K562 (cell line): ENCODE data around the gene CCDC82. TPM values are rescaled to one million over a fixed set of nuclear protein-coding genes. Genes with fewer than 3 reads are reported as not detected.

ENCODE experiments used
- ATAC-seq: fragments of 200-7000 bp; cut with Tn5 transposase; 3 replicates; pipeline ENCODE4 v1.9.1; 2020; ENCODE audit warnings: moderate library complexity
- BruUV-seq: library from RNA; stranded (reverse); fragments of 400-500 nt; replicated peaks from 2 replicates; lab custom pipeline; 2021; lab: Mats Ljungman, UMichigan
- CTCF ChIA-PET: fragments of 300-600 bp; formaldehyde crosslinking; extraction: SDS; loops from one replicate; lab custom pipeline; 2021; ENCODE audit warnings: low intra/inter-chr PET ratio; lab: Yijun Ruan, JAX
- POLR2A ChIA-PET: fragments of 300-600, 350-650 bp; sonication (Branson Sonifier 250); formaldehyde crosslinking; extraction: SDS; loops from one replicate; lab custom pipeline; 2021; ENCODE audit warnings: antibody characterized with exemption, inconsistent platforms; lab: Yijun Ruan, JAX
- DNase-seq, 4 experiments: peaks; one replicate each; pipeline versions ENCODE4 v3.0.0 to v3.0.0-alpha.2; 2011 to 2018; ENCODE audit warnings: low spot score in 3 of 4, mixed read lengths in 3 of 4; ENCODE audit errors: extremely low read depth in 1 of 4
- FAIRE-seq: peaks from 2 replicates; lab custom pipeline; 2011; peaks lifted over from hg19 to GRCh38; lab: Jason Lieb, UNC
- H2AFZ ChIP-seq: 2 replicates; pipeline ENCODE4 v1.6.0; 2011; ENCODE audit warnings: low read depth, low read length, control low read depth, inconsistent platforms
- H3K27ac ChIP-seq: fragments of 200-600 bp; 3 replicates; pipeline ENCODE4 v1.8.0; 2011; ENCODE audit warnings: low read depth, mild to moderate bottlenecking, control low read depth, inconsistent platforms, low read length, moderate library complexity, mixed read lengths; ENCODE audit errors: extremely low read depth
- H3K27me3 ChIP-seq, 2 experiments: fragments of 300-600 bp in 1 of 2; 2 replicates in 1 of 2; 3 replicates in 1 of 2; pipeline versions ENCODE4 v1.6.0 to v1.8.0; 2011; ENCODE audit warnings: inconsistent platforms in 2 of 2, low read length in 2 of 2, mild to moderate bottlenecking in 1 of 2, mixed read lengths in 1 of 2, moderate library complexity in 1 of 2; ENCODE audit not compliant: control insufficient read depth in 2 of 2, insufficient read depth in 2 of 2
- H3K36me3 ChIP-seq: fragments of 300-600 bp; 3 replicates; pipeline ENCODE4 v1.8.0; 2011; ENCODE audit warnings: mild to moderate bottlenecking, low read length, inconsistent platforms; ENCODE audit not compliant: control insufficient read depth, insufficient read depth
- H3K4me1 ChIP-seq, 2 experiments: fragments of 200-600 bp in 1 of 2; replicated peaks in 1 of 2; 2 replicates in 1 of 2; 3 replicates in 1 of 2; pipeline versions ENCODE4 v1.5.1 to v1.8.0; 2011; ENCODE audit warnings: inconsistent platforms in 2 of 2, low read length in 2 of 2, mild to moderate bottlenecking in 1 of 2, mixed read lengths in 1 of 2, moderate library complexity in 1 of 2; ENCODE audit not compliant: control insufficient read depth in 2 of 2, insufficient read depth in 2 of 2
- H3K4me2 ChIP-seq: 2 replicates; pipeline ENCODE4 v1.6.1; 2011; ENCODE audit warnings: low read length, control low read depth, inconsistent platforms, mixed read lengths; ENCODE audit not compliant: insufficient read depth
- H3K4me3 ChIP-seq: fragments of 200-600 bp; sonication (generic), shearing (Covaris generic); 2 replicates; pipeline ENCODE4 v1.5.1; 2016; ENCODE audit warnings: control low read depth, inconsistent platforms
- H3K79me2 ChIP-seq: fragments of 200-600 bp; 3 replicates; pipeline ENCODE4 v1.8.0; 2011; ENCODE audit warnings: low read length, inconsistent platforms; ENCODE audit not compliant: control insufficient read depth, insufficient read depth
- H3K9ac ChIP-seq, 2 experiments: 2 replicates each; pipeline versions ENCODE4 v1.6.0 to v1.6.1; 2011; ENCODE audit warnings: low read depth in 2 of 2, low read length in 2 of 2, control low read depth in 1 of 2, inconsistent platforms in 1 of 2, mild to moderate bottlenecking in 1 of 2, mixed read lengths in 1 of 2; ENCODE audit not compliant: insufficient read depth in 1 of 2
- H3K9me1 ChIP-seq: one replicate; pipeline ENCODE4 v1.6.0; 2011; ENCODE audit warnings: inconsistent platforms, mild to moderate bottlenecking, low read length, moderate library complexity; ENCODE audit not compliant: control insufficient read depth, insufficient read depth
- H3K9me3 ChIP-seq: replicated peaks from 2 replicates; pipeline ENCODE4 v1.5.1; 2011; ENCODE audit warnings: low read depth, low read length, inconsistent platforms; ENCODE audit not compliant: control insufficient read depth, insufficient read depth
- H4K20me1 ChIP-seq: replicated peaks from 2 replicates; pipeline ENCODE4 v1.6.1; 2011; ENCODE audit warnings: low read length, inconsistent platforms, mixed read lengths; ENCODE audit not compliant: control insufficient read depth, insufficient read depth
- FOSL1 ChIP-seq: fragments of 200-800 bp; sonication (Bioruptor generic); conservative IDR thresholded peaks from 2 replicates; pipeline ENCODE4 v1.6.1; 2016; ENCODE audit warnings: missing genetic modification characterization, missing compliant biosample characterization
- FOXP1 ChIP-seq: sonication (generic); formaldehyde crosslinking; IDR thresholded peaks from 2 replicates; pipeline ENCODE4 v1.8.0; 2022; ENCODE audit warnings: mild to moderate bottlenecking, missing genetic modification reagents
- HMBOX1 ChIP-seq: sonication (generic); IDR thresholded peaks from 2 replicates; pipeline ENCODE4 v1.6.1; 2016
- HNRNPL ChIP-seq: fragments of 200-400 bp; formaldehyde crosslinking; IDR thresholded peaks from 2 replicates; pipeline ENCODE4 v1.6.1; 2017; ENCODE audit warnings: low read depth, mild to moderate bottlenecking, low read length
- JUND ChIP-seq, 2 experiments: IDR thresholded peaks; 2 replicates in 1 of 2; 3 replicates in 1 of 2; pipeline ENCODE4 v1.6.1; 2011; ENCODE audit warnings: borderline replicate concordance in 2 of 2, low read depth in 2 of 2, low read length in 2 of 2, improper control_type of control experiment in 1 of 2, missing biosample characterization in 1 of 2, missing genetic modification characterization in 1 of 2, missing genetic modification reagents in 1 of 2
- NCOA1 ChIP-seq: fragments of 450-650 bp; IDR thresholded peaks from 2 replicates; pipeline ENCODE4 v1.6.1; 2016; ENCODE audit warnings: low read depth
- POLR3G ChIP-seq: IDR thresholded peaks from 2 replicates; pipeline ENCODE4 v1.6.1; 2011; ENCODE audit not compliant: insufficient read length, insufficient replicate concordance; ENCODE audit errors: extremely low read depth
- RBBP5 ChIP-seq: fragments of 200-600 bp; sonication (generic); IDR thresholded peaks from 2 replicates; pipeline ENCODE4 v1.6.1; 2012; ENCODE audit warnings: borderline replicate concordance, mild to moderate bottlenecking, low read length, control low read depth, inconsistent platforms; ENCODE audit not compliant: insufficient read depth, poor library complexity, severe bottlenecking
- SAFB ChIP-seq: fragments of 200-400 bp; formaldehyde crosslinking; IDR thresholded peaks from 2 replicates; pipeline ENCODE4 v1.6.1; 2017; ENCODE audit warnings: low read depth, low read length, borderline replicate concordance
- SIN3A ChIP-seq, 2 experiments: fragments of 150-350 bp in 1 of 2; IDR thresholded peaks; 2 replicates each; pipeline ENCODE4 v1.6.1; 2011 to 2016; ENCODE audit warnings: borderline replicate concordance in 2 of 2, low read depth in 2 of 2, low read length in 2 of 2, mild to moderate bottlenecking in 2 of 2, moderate library complexity in 2 of 2; ENCODE audit not compliant: control insufficient read depth in 1 of 2
- SMAD4 ChIP-seq: fragments of 250-450 bp; sonication (Bioruptor Pico); conservative IDR thresholded peaks from 2 replicates; pipeline ENCODE4 v1.8.0; 2021; ENCODE audit warnings: inconsistent platforms, mild to moderate bottlenecking, moderate library complexity
- SREBF2 ChIP-seq: sonication (generic); formaldehyde crosslinking; IDR thresholded peaks from 2 replicates; pipeline ENCODE4 v1.4.0; 2020; ENCODE audit warnings: mild to moderate bottlenecking, missing genetic modification reagents
- THRB ChIP-seq: fragments of 450-650 bp; formaldehyde crosslinking; conservative IDR thresholded peaks from 2 replicates; pipeline ENCODE4 v1.4.0; 2022; ENCODE audit warnings: mild to moderate bottlenecking, missing genetic modification characterization
- XRCC5 ChIP-seq: fragments of 200-400 bp; formaldehyde crosslinking; IDR thresholded peaks from 2 replicates; pipeline ENCODE4 v1.6.1; 2017; ENCODE audit warnings: low read depth, mild to moderate bottlenecking, low read length
- ZKSCAN3 ChIP-seq: fragments of 250-450 bp; sonication (Bioruptor Pico); IDR thresholded peaks from 2 replicates; pipeline ENCODE4 v1.4.0; 2020
- ZNF124 ChIP-seq: sonication (generic); formaldehyde crosslinking; IDR thresholded peaks from 2 replicates; pipeline ENCODE4 v1.8.1; 2022; ENCODE audit warnings: missing genetic modification reagents
- ZNF165 ChIP-seq: fragments of 250-450 bp; sonication (Bioruptor Pico); IDR thresholded peaks from 2 replicates; pipeline ENCODE4 v1.4.0; 2020; ENCODE audit warnings: borderline replicate concordance
- ZNF263 ChIP-seq: sonication (generic); formaldehyde crosslinking; IDR thresholded peaks from 2 replicates; pipeline ENCODE4 v1.8.0; 2022; ENCODE audit warnings: mild to moderate bottlenecking, missing genetic modification reagents, borderline replicate concordance
- WGBS: fragments of 100-300 bp; shearing (Covaris generic); methylation state at CpG from one replicate; pipeline ENCODE4 v1.1.6; 2016; ENCODE audit warnings: low coverage, mixed read lengths; ENCODE audit not compliant: insufficient coverage; ENCODE audit errors: missing lambda C conversion rate; 5-methylcytosine and 5-hydroxymethylcytosine counted together
- in situ Hi-C: fragments of 300-500 bp; cut with MboI; formaldehyde crosslinking; loops from 4 replicates; pipeline ENCODE4 v1.15.0; 2018; ENCODE audit warnings: inconsistent platforms, mixed read lengths
- intact Hi-C: fragments of 100-400 bp; cut with micrococcal nuclease; formaldehyde crosslinking; loops from 2 replicates; pipeline ENCODE4 v1.14.2; 2022
- polyA plus RNA-seq, 8 experiments: library from polyadenylated mRNA; depleted of rRNA in 4 of 8; stranded (reverse) in 5 of 8; unstranded in 3 of 8; fragments of >200 nt; fragmentation: Nextera tagmentation in 2 of 8; fragmentation: Illumina TruSeq in 1 of 8; extraction: Ambion mirVana in 2 of 8; extraction: Trizol in 1 of 8; gene quantifications; 2 replicates each; pipeline versions ENCODE4 v1.2.1 to v1.2.3, GENCODE V29; 2011 to 2014; ENCODE audit warnings: inconsistent platforms in 1 of 8, missing spikeins in 1 of 8
- total RNA-seq, 7 experiments: library from RNA; depleted of rRNA in 6 of 7; stranded (reverse); fragments of >200 nt in 6 of 7; fragmentation: Illumina TruSeq in 2 of 7; extraction: Trizol in 2 of 7; gene quantifications; 2 replicates each; pipeline versions ENCODE4 v1.2.1 to v1.2.3, GENCODE V29; 2011 to 2021; ENCODE audit warnings: low replicate concordance in 1 of 7

CCDC82 gene
- total and polyA plus RNA-seq, 9 of the 15 experiments (the other 6 are each of a cell fraction or from before 2014, with no cell fraction given) = 12.5 to 51.3 (median 24.5) TPM

GRCh38 chr11:96366024-96366423 lies 23.7 kb downstream of the CCDC82 start:
- H3K4me2 ChIP-seq = no peak overlapping the region
- ChIA-PET POLR2A (interaction anchor here (0.6 to 1.2 kb wide), 2 partner anchors 11 to 37 kb away, joined by 3 read pairs; no protein-coding TSS in a partner anchor), CTCF (no interaction called here)
- DNase-seq (peak in 1 of 4 experiments; percentile 22), FAIRE-seq (no peak), ATAC-seq (peak; percentile 55; the same call in 2 of the 3 replicates)
- WGBS = 0% methylated on average over 1 of the region's 1 CpG
- H3K27ac ChIP-seq = no peak overlapping the region
- intact Hi-C loops (no loop called here), in situ Hi-C loops (no loop called here)
- TF ChIP-seq SIN3A (IDR thresholded peaks at IDR 0.05; ENCODE audit: borderline replicate concordance in 2 of 2, control insufficient read depth in 1 of 2, low read depth in 2 of 2, low read length in 2 of 2) = no peak
- TF ChIP-seq THRB (CRISPR knock-in tag) = no peak
- no peak for TF ChIP-seq ZNF124 (CRISPR knock-in tag)
- TF ChIP-seq XRCC5 = no peak
- no peak for TF ChIP-seq RBBP5
- no peak for TF ChIP-seq SREBF2 (CRISPR knock-in tag)
- TF ChIP-seq SAFB = no peak
- TF ChIP-seq FOXP1 (CRISPR knock-in tag) = no peak
- TF ChIP-seq ZKSCAN3 (CRISPR knock-in tag) = no peak
- TF ChIP-seq NCOA1 = no peak
- no peak for TF ChIP-seq ZNF165 (CRISPR knock-in tag)
- no peak for TF ChIP-seq POLR3G
- TF ChIP-seq JUND (IDR thresholded peaks at IDR 0.05; ENCODE audit: borderline replicate concordance, low read depth, low read length) = peak; percentile 13; the same call in 1 of the 2 replicates
- TF ChIP-seq JUND (tag; IDR thresholded peaks at IDR 0.05; ENCODE audit: borderline replicate concordance, low read depth, low read length) = no peak
- TF ChIP-seq ZNF263 (CRISPR knock-in tag) = no peak
- TF ChIP-seq FOSL1 (tag) = peak; percentile 54
- peak; percentile 53 for TF ChIP-seq HMBOX1
- no peak for TF ChIP-seq SMAD4 (CRISPR knock-in tag)
- no peak for TF ChIP-seq HNRNPL
- no peaks in the 10 kb centered on the region for H3K9me3 ChIP-seq
- no peak overlapping the region for H2AFZ ChIP-seq
- H4K20me1 ChIP-seq = no peaks in the 10 kb centered on the region
- no peak overlapping the region for H3K4me3 ChIP-seq
- H3K36me3 ChIP-seq = peaks cover 21% of the 10 kb centered on the region; the same call in 2 of the 3 replicates
- no peaks in the 10 kb centered on the region for H3K79me2 ChIP-seq
- no peak overlapping the region for H3K9ac ChIP-seq
- H3K27me3 ChIP-seq = no peaks in the 10 kb centered on the region
- BruUV-seq = no TSS peak
- H3K9me1 ChIP-seq = no peaks in the 10 kb centered on the region
- H3K4me1 ChIP-seq = peaks cover 0 to 16% of the 10 kb centered on the region in 2 experiments; a peak in 3 of 5 replicates
